NCI-H774 (cell line): ENCODE measurements around the gene ARHGEF17.

Source experiments
- DNase-seq: peaks from one replicate; lab custom pipeline; 2025; lab: John Stamatoyannopoulos, UW

Gene ARHGEF17

DNA sequence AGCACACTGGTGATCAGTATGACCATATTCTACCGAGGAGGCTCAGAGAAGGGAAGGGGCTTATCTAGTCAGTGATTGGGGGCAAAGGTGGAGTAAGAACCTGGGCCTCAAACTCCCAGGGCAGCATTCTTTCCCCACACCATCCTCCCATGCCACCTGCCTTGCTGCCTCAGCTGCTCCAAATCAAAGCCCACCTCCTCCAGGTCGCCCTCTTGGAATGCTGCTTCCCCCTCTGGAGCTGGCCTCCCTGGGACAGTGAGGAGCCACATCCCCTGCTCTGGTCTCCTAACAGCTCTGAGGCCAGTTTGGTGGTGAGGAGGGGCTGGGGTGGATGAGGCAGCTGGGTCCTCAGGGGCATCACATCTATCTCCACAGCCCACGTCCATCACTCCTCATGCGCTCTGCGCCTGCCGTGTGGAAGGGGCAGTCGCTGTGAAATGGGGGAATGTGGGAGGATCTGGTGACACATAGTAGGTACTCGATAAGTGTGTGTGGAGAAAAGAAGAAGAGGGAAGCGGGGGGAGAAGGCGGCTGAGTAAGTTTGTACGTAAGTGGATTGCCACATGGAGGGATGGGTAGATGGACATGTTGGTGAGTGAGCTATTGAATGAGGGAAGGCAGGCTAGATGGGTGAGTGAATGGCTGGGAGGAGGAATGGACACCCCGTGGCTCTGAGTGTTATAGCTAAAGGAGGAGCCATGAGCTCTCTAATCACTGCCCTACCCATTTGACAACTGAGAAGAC is 16.1 kb upstream of the ARHGEF17 start:
- DNase-seq = no peak

DNA sequence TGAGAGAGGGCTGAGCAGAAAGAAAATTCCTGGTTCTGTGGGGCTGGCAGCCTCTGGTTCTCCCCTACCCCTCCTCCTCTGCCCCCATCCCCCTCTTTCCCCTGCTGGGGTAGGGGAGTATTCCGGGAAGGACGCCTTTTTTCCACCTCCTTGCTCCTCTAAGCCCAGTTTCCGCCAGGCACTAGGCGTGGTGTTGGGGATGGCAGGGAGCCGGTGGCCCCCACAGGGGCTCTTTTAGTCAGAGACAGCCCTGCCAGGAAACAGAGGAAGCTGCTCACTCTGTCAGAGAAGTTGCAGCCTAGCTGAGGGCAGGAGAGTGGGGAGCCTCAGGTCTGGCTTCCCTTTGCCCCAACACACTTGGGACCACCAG is 15.6 kb upstream of the ARHGEF17 start:
- DNase-seq = no peak

DNA sequence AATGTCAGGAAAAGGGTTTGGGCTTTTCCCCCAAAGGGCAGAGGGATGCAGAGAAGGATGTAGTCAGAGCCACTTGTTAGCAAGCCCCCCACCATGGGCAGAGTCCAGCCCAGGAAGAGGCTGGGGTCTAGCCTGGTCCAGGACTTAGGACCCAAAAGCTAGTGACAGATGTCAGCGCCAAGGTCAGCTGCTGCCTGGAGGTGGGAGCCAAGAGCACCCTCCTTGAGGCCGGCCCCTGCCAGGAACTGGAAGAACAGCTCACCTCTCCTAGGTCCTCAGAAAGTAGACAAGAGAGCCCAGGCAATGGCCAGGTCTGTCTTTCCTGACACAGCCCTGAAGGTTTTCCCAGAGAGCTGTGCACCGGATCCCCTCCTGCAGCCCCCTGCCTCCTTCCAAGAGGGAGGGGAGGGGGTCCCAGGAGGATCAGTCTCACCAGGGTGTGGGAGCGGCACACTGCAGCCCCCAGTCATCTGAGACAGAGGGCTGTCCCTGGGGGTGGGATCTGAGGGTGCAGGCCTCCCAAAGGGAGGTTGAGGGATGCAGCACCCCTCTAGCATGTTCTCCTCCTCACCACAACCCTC is 14.6 kb upstream of the ARHGEF17 start:
- DNase-seq = no peak

DNA sequence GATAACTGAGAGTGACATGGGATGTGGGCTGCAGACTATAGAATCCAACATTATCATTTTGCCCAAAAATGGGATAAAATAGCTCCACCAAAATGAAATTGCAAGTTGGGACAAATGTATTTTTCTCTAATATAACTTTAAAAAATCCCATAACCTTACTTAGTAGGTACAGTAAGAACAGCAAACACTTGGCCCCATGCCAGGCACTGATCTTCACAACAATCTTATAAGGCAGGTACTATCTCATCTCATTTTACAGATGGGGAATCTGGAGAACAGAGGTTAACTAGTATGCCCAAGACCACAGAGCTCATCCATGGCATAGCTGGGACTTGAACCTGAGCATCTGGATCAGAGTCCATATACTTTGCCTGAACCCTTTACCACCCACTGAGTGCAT is 13.5 kb upstream of the ARHGEF17 start:
- no peak for DNase-seq

DNA sequence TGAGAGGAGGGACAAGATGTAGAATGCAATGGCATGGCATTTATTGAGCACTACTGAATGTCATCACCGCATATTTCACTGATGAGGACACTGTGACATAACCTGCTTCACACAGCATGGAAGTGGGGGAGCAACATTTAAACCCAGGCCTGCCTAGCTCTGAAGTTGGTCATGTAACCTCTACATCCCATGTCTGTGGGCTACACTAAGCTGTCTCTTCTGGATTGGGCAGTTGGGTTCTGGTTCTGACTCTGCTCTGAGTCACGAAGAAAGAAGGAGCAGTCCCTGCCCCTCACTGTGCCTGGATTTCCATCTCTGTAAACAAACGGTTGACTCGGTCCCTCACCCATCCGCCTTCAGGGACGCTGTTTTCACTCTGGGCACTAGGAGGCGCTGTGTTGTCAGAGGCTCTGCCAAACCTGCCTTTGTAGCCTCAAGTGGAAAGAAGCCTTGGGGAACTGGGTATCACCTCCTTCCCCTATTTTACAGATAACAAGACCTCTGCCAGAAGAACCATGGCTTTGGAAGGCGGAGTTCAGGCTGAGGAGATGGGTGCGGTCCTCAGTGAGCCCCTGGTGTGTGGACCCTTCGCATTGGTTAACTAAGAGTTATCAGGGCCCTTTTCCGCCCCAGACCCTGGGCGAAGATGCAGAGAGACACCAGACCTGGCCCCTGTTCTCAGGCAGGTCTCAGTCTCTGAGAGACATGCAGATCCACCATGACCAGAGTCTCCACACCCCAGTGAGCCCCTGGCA is 12.7 kb upstream of the ARHGEF17 start:
- DNase-seq = peak; percentile 51

DNA sequence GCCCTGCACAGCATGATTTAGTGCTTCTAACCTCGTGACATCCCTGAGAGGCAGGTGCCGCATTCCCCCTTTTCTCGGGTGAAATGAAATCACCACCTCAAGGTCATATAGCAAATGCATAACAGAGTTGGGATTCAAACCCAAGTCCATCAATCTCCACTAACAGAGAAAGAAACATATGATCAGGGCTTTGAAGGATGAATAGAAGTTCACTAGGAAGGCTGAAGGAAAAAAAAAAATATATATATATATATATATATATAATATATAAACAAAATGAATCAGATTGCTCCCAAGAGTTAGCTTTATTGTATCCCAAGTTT is 12.1 kb upstream of the ARHGEF17 start:
- DNase-seq = no peak

DNA sequence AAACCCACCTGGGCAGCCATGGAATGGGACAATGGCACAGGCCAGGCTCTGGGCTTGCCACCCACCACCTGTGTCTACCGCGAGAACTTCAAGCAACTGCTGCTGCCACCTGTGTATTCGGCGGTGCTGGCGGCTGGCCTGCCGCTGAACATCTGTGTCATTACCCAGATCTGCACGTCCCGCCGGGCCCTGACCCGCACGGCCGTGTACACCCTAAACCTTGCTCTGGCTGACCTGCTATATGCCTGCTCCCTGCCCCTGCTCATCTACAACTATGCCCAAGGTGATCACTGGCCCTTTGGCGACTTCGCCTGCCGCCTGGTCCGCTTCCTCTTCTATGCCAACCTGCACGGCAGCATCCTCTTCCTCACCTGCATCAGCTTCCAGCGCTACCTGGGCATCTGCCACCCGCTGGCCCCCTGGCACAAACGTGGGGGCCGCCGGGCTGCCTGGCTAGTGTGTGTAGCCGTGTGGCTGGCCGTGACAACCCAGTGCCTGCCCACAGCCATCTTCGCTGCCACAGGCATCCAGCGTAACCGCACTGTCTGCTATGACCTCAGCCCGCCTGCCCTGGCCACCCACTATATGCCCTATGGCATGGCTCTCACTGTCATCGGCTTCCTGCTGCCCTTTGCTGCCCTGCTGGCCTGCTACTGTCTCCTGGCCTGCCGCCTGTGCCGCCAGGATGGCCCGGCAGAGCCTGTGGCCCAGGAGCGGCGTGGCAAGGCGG is 11.4 kb upstream of the ARHGEF17 start:
- no peak for DNase-seq

DNA sequence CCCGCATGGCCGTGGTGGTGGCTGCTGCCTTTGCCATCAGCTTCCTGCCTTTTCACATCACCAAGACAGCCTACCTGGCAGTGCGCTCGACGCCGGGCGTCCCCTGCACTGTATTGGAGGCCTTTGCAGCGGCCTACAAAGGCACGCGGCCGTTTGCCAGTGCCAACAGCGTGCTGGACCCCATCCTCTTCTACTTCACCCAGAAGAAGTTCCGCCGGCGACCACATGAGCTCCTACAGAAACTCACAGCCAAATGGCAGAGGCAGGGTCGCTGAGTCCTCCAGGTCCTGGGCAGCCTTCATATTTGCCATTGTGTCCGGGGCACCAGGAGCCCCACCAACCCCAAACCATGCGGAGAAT is 10.9 kb upstream of the ARHGEF17 start:
- DNase-seq = no peak

DNA sequence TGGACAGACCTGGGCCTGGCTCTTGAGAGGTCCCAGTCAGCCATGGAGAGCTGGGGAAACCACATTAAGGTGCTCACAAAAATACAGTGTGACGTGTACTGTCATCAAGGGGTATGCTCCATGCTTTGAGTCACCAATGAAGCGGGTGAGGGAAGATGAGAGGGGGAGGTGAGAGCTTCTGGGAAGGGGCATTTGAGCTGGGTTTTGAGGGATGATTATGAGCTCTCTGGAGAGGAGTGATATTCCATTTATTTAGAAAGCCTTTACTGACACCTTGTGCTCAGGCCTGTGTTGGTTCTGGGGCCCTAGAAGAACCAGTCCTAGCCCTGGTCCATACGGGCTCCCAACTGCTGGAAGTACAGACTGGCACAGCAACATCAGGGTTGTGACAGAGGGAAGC is 10.4 kb upstream of the ARHGEF17 start:
- DNase-seq = no peak

DNA sequence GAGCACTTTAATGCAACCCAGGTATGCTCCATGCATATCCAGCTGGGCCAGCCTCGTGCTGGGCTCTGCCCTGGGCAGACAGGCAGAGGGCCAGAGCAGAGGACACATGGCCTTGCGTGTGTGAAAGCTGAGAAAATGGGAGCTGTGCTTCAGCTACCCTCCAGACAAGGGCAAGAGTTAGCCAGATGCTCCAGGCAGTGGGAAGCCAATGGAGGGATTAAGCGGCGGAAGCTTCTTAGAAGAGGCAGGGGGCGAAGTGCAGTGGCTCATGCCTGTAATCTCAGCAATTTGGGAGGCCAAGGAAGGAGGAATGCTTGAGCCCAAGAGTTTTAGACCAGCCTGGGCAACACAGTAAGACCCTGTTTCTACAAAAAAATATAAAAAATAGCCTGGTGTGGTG is 9.8 kb upstream of the ARHGEF17 start:
- no peak for DNase-seq

DNA sequence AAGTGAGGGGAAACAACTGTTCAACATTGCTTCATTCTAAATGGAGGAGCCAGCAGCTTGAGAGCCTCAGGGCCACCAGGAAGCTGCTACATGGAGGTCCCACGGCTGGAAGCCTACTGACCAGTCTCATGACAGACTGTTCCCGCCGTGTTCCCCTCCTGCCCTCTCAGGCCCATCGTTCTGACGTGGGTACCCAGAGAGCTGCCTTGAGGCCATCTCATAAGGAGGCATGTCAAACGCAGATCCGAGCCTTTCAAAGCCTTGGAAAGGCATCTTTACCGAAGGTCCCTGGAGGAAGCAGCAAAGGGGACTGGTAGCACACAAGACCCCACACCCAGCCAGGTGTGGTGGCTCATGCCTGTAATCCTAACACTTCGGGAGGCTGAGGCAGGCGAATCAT is 8.3 kb upstream of the ARHGEF17 start:
- no peak for DNase-seq

DNA sequence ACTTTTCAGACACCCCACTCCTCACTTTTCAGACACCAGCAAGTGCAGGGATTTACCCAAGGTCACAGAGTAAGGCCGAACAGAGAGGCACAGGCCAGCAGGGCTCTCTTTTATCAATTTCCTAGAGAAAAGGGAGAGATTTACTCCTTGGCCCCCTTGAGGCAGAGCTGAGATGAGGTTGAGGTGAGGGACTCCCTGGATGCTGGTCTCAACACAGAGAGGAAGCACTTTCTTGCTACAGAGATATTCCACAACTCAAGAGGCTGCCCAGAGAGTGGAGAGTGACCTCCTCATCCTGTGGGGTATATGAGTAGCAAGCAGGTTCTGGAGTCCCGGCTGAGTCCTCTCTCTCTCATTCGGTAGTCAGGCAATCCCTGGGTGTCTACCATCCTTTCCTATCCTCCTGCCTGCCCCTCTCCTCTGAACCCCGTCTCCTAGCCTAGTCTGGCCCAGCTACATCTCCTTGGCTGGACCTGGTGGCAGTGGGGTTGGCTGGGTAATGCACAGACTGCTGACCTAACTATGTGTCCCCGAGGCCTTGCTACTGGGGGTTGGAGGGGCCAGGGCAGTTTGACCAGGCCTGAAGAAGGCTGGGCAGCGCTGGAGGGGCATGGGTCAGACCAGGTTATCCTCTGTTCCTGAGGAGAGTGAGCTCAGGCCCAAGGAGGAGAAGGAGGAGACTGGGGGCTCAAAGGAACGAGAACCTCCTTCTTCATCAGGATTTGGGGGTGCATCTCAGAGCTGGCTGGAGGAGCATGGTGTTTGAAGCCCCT is 1.8 kb upstream of the ARHGEF17 start:
- DNase-seq = no peak

DNA sequence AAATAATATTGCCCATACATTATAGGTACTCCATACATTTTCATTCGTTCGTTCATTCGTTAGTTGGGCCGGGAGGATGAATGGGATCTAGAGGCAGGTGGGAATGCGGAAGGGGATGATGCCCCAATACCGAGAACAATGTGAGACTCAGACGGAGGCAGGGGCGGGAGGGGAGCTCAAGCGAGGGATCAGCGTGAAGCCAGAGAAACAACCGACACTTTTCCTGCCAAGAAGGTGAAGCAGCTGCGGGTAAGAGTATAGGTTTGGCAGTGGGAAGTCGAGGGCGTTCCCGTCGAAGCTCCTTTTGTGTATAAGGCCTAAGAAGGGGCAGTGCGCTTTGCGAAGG is 1.1 kb upstream of the ARHGEF17 start:
- DNase-seq = no peak

DNA sequence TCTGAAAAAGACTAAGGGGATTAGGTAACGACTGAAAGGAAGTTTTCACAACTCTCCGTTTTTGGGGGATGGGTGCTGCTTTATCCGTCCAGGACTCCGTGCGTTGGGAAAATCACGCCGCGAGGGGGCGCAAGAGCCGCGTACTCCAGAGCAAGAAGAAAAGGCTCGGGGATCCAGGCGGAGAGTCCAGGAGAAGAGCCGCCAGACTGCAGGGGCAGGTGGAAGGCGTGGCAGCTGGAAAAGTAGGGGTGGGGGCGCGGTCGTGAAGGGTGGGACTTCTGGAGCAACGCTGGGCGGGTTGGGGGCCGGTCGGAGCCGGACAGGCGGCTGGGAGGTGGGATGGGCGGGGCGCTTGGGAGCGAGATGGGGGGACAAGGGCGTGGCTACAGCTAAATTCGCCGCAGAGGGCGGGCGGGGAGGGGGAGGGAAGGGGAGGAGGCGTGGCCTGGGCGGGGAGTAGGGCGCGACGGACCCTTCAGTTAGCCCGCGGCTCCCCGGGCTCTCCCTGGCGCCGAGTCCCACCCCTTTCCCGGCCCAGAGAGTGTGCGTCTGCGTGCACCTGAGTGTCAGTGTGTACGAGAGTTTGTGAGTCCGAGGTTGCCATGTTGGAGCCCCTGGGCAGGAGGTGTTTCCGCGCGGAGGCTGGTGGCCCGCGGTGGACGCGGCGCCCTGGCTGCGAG is 613 bp upstream of the ARHGEF17 start:
- peak; percentile 94 for DNase-seq

DNA sequence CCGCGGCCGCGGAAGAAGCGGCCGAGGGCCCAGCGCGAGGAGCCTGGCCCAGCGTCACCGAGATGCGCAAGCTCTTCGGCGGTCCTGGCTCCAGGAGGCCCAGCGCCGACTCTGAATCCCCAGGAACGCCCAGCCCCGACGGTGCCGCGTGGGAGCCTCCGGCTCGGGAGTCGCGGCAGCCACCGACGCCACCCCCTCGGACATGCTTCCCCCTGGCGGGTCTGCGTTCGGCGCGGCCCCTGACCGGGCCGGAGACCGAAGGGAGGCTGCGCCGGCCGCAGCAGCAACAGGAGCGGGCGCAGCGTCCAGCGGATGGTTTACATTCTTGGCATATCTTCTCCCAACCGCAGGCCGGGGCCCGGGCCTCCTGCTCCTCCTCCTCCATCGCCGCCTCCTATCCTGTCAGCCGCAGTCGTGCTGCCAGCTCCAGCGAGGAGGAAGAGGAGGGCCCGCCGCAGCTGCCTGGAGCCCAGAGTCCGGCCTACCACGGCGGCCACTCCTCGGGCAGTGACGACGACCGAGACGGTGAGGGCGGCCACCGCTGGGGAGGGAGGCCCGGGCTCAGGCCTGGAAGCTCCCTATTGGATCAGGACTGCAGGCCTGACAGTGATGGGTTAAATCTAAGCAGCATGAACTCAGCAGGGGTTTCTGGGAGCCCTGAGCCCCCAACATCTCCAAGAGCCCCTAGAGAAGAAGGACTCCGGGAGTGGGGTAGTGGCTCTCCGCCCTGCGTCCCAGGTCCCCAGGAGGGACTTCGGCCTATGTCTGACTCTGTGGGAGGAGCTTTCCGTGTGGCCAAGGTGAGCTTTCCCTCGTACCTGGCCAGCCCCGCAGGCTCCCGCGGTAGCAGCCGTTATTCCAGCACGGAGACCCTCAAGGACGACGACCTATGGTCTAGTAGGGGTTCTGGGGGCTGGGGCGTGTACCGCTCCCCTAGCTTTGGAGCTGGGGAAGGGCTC is 1.2 kb downstream of the ARHGEF17 start:
- no peak for DNase-seq

DNA sequence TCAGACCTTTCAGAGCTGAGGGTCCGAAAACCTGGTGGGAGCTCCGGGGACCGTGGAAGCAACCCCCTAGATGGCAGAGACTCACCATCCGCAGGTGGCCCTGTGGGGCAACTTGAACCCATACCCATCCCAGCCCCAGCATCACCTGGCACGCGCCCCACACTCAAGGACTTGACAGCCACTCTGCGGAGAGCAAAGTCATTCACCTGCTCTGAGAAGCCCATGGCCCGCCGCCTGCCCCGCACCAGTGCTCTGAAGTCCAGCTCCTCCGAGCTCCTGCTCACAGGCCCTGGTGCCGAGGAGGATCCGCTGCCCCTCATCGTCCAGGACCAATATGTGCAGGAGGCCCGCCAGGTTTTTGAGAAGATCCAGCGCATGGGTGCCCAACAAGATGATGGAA is 2.0 kb downstream of the ARHGEF17 start:
- no peak for DNase-seq

DNA sequence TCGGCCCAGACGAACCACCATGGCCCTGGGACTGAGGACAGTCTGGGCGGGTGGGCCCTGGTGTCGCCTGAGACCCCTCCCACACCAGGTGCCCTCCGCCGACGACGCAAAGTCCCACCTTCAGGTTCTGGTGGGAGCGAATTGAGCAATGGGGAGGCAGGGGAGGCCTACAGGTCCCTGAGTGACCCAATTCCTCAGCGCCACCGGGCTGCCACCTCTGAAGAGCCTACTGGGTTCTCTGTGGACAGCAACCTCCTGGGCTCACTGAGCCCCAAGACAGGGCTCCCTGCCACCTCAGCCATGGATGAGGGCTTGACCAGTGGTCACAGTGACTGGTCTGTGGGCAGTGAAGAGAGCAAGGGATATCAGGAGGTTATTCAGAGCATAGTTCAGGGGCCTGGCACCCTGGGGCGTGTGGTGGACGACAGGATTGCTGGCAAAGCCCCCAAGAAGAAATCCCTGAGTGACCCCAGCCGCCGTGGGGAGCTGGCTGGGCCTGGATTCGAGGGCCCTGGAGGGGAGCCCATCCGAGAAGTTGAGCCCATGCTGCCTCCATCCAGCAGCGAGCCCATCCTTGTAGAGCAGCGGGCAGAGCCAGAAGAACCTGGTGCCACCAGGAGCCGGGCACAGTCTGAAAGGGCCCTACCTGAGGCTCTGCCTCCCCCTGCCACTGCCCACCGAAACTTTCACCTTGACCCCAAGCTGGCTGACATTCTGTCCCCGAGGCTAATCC is 2.8 kb downstream of the ARHGEF17 start:
- no peak for DNase-seq

DNA sequence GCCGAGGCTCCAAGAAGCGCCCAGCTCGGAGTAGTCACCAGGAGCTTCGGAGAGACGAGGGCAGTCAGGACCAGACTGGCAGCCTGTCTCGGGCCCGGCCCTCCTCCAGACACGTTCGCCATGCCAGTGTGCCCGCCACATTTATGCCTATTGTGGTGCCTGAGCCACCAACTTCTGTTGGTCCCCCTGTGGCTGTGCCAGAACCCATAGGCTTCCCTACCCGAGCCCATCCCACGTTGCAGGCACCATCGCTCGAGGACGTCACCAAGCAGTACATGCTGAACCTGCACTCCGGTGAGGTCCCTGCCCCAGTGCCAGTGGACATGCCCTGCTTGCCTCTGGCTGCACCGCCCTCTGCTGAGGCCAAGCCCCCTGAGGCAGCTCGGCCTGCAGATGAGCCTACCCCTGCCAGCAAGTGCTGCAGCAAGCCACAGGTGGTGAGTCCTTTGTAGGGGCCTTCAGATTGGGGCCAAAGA is 3.4 kb downstream of the ARHGEF17 start:
- no peak for DNase-seq

DNA sequence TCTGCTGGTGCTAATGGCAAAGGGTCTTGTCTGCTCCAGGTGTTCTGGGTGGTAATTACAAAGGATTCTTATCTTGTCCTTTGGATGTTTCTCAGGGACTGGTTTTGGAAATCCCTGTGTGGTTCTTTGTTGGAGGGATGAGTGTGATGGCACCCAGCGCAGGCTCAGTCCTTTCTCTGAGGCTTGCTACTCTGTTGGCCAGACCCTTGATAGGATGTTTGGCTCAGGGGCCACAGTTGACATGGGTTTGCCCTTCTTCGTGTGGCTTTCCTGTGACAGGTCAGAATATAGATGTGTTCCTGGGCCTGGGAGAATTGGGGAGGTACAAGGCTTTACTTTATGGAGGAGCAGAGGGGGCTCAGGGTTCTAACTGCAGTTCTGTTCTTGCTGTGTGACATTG is 4.0 kb downstream of the ARHGEF17 start:
- no peak for DNase-seq

DNA sequence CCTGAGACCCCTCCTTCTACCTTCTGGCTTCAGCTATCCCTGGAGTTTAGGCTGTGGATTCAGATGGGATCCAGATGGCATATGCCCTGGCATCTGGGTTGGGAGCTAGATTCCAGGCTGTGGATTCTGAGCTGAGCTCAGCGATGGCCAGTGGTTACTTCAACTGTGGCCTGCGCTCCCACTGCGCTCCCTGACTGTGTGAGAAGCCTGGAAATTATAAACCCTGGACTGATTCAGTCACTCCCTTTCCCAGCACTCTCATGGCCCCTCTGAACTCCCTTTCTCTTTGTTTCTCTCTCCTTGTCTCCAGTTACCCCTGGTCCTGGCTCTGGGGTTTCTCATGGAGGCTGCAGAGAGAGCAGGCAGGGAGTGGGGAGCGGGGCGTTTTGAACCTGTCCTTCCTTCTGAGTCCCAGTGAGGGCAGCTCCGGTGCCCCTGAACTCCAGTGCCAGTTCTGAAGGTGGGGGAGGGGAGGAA is 4.8 kb downstream of the ARHGEF17 start:
- DNase-seq = no peak
